GM13976 (cell line): ENCODE data around the gene KIRREL3.

Source experiments
- DNase-seq: peaks from one replicate; pipeline ENCODE4 v3.0.0; 2012; ENCODE audit warnings: low spot score
- CTCF ChIP-seq: IDR thresholded peaks from 2 replicates; pipeline ENCODE4 v1.5.1; 2012; ENCODE audit warnings: borderline replicate concordance, mild to moderate bottlenecking; ENCODE audit not compliant: insufficient read depth; ENCODE audit errors: extremely low read depth, missing control alignments, control extremely low read depth
- in situ Hi-C: fragments of 300-500 bp; cut with MboI; formaldehyde crosslinking; loops from one replicate; pipeline ENCODE4 v1.12.0; 2022; ENCODE audit warnings: low sequenced_read_pairs, mixed read lengths, inconsistent platforms; ENCODE audit not compliant: unreplicated experiment

KIRREL3 gene

GRCh38 chr11:126896025-126896424 is 104.5 kb downstream of the KIRREL3 start:
- in situ Hi-C loops, result no loop called here
- no peak for TF ChIP-seq CTCF
- DNase-seq, result no peak

- TF ChIP-seq CTCF, result no peak
- no peak for DNase-seq
- in situ Hi-C loops, result no loop called here
Measured at GRCh38 chr11:126893796-126894195, 106.8 kb downstream of the KIRREL3 start.

GRCh38 chr11:126892756-126893155 is 107.8 kb downstream of the KIRREL3 start:
- TF ChIP-seq CTCF, result no peak
- in situ Hi-C loops, result no loop called here
- no peak for DNase-seq

GRCh38 chr11:126891556-126892217 is 108.9 kb downstream of the KIRREL3 start:
- no peak for DNase-seq
- TF ChIP-seq CTCF, result no peak
- in situ Hi-C loops, result no loop called here

GRCh38 chr11:126890561-126890960 is 110.0 kb downstream of the KIRREL3 start:
- in situ Hi-C loops, result no loop called here
- TF ChIP-seq CTCF, result no peak
- DNase-seq, result no peak

- no peak for DNase-seq
- no peak for TF ChIP-seq CTCF
- in situ Hi-C loops, result no loop called here
Measured at GRCh38 chr11:126888115-126888712, 112.4 kb downstream of the KIRREL3 start.
